HG03565 (cell line): Measurements from ENCODE around the gene FAM117B.

Source experiments
- ATAC-seq: cut with Tn5 transposase; IDR thresholded peaks from one replicate; pipeline ENCODE4 v1.9.1; 2021; ENCODE audit warnings: mild to moderate bottlenecking, moderate library complexity; ENCODE audit not compliant: unreplicated experiment

FAM117B gene

GRCh38 chr2:202634556-202635427 is at the start of gene FAM117B:
FAM117B (plus strand) TSS chr2:202634969; CDS start chr2:202635188, 219 bp downstream.
- peak; percentile 87 for ATAC-seq

- ATAC-seq: no peak
Observed at GRCh38 chr2:202588647-202589581, 45.9 kb upstream of the FAM117B start.

- ATAC-seq: no peak
Observed at GRCh38 chr2:202589582-202589949, 45.2 kb upstream of the FAM117B start.

DNA sequence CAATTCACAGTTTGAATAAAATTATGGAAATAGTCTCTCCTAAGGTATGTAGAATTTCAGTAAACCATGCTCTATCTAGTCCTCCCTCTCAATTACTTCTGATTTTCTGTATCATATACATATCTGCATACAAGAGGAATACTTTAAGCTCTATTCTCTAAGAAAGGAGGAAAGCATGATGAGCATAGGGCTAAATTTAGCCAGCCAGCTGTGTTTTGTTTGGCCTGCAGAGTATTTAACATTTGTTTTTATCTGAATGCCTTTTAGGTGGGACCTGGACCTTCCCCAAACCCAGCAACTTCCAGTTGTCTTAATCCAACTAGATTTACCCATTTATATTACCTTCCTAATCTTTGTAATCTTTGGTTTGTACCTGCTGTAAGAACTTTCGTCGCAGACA is 42.2 kb upstream of the FAM117B start:
- ATAC-seq: no peak

GRCh38 chr2:202599105-202599504 is 35.7 kb upstream of the FAM117B start:
- ATAC-seq: no peak

DNA sequence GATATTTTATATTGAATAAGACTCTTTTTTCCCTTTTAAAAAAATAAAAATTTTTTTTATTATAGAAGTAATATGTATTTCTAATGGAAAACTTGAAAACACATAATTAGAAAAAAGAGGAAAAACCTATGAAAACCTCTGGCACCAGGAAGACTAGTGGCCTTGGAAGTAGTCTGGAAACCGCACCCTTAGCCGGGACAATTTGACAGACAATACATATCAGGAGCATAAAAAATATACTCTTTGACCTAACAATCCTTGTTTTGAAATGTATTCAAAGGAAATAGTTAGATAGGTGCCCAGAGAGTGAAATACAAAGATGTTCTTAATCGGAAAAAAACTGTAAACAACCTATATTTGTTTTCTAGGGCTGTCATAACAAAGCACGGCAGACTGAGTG is 34.9 kb upstream of the FAM117B start:
- no peak for ATAC-seq

DNA sequence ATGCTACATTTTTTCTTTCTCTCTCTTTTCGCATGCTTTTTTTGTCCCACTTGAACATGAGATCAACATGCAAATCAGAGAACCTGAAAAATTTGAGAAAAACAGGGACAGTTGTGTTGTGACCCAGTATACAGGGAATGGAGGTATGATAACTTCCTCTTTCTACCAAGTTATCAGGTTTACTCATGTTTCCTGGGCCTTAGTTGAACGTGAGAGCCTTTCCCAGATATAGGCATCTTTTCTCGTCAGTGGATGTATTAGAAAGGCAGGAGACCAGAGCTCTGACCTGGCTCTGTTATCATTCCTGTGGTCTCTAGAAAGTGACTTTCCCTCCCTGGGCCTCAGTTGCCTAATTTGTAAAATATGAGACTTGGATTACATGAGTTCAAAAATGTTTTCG is 30.1 kb upstream of the FAM117B start:
- no peak for ATAC-seq

DNA sequence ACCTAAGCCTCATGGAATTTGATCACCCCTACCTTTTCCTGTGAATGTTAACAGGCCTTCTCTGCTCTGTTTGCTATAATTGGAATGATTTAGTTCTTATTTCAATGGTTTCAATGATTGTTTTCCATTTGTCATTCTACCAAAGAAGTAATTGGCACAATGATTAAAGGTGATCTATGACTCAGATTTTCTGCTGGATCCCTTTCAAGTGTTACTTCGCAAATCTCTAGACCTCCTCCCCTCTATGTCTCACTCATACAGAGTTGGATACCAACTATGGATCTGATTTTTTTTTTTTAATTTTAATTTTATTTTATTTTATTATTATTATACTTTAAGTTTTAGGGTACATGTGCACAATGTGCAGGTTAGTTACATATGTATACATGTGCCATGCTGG is 29.6 kb upstream of the FAM117B start:
- ATAC-seq: no peak

GRCh38 chr2:202608142-202608852 is 26.5 kb upstream of the FAM117B start:
- peak; percentile 29 for ATAC-seq

- ATAC-seq: peak; percentile 91
Observed at GRCh38 chr2:202609381-202610145, 25.2 kb upstream of the FAM117B start.

DNA sequence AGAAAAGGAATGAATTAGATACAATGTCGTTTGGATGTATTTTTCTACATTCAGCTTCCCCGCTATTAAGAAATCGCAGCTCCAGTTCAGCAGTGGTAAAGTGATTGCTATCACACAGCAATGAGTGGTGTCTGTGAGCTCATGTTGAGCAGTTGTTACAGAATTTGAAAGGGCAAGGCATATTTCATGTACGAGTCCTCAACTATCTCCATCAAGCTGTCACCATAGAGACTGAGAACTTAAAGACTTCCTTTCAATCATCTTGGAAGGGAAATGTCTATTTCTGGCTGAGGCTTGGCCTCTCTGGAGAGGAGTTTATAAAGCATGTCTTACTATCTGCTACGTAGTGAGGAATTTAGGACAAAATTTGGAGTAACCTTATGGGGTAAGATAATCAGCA is 24.4 kb upstream of the FAM117B start:
- ATAC-seq: no peak

DNA sequence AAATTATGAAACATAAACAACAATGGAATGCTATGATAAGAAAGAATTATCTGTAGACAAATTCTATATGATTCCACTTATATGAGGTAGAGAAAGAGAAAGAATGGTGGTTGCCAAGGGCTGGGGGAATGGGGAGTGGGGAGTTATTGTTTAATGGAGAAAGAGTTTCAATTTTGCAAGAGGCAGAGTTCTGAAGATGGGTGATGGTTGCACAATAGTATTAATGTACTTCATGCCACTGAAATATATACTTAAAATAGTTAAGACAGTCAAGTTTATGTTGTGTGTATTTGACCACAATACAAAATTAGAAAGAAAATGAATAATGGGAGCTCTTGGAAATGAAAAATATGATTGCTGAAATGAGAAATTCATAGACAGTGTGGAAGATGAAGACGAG is 22.6 kb upstream of the FAM117B start:
- no peak for ATAC-seq

DNA sequence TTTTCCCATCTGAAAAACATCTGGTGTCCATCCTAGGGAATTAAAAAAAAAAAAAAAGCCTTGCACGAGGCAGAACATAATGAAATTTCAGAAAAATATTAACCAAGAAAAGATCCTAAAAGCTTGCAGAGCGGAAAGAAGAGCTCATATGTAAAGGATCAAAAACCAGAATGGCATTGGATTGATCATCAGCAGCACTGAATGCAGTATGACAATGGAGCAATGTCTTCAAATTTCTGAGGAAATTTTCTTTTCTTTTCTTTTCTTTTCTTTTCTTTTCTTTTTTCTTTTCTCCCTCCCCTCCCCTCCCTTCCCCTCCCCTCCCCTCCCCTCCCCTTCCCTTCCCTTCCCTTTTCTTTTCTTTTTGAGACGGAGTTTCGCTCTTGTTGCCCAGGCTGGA is 21.3 kb upstream of the FAM117B start:
- ATAC-seq: no peak

DNA sequence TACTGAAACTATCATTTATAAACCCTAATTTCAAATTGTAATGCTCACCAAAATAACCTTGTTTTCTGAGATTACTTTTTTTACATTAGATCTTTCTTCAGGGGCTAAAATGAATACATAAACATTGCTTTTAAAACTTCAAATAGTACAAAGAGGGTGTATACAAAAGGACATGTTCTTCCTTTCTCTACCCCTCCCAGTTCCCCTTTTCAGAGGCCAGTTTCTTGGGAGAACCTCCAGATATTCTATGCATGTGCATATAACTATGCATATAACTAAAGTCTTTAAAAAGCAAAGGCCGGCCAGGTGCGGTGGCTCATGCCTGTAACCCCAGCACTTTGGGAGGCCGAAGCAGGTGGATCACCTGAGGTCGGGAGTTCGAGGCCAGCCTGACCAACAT is 10.6 kb upstream of the FAM117B start:
- no peak for ATAC-seq

GRCh38 chr2:202627042-202627441 is 7.7 kb upstream of the FAM117B start:
- ATAC-seq: no peak

DNA sequence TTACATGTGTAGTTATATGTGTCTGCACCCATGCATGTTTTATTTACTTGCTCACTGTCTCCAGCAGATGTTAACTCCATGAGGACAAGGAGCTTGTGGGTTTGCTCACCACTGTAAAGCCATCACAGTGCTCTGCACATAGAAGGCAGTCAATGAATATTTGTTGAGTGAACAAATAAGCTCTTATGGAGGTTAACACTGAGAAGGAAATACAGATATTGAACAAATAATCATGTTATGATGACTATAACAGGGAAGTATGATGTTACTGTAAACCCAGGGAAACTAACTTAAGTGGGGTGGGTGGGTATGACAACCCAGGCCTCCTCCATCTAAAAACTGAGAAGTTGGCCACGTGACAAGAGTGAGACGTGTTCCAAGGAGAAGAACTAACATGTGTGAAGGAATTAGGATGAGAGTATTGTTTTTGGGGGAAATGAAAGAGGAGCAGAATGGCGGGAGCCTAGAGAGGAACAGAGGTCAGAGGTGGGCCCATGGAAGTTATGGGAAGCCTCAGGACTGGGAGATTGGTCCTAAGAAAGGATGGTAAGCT is 6.0 kb upstream of the FAM117B start:
- ATAC-seq: no peak

GRCh38 chr2:202632682-202633290 is 2.0 kb upstream of the FAM117B start:
- no peak for ATAC-seq

- no peak for ATAC-seq
Observed at GRCh38 chr2:202633470-202633869, 1.3 kb upstream of the FAM117B start.

GRCh38 chr2:202635428-202636212 is 851 bp downstream of the FAM117B start:
- peak; percentile 48 for ATAC-seq
